Transverse colon (tissue), 4 donors: ENCODE measurements around the gene RD3L. TPM values are rescaled to one million over a fixed set of nuclear protein-coding genes. Genes with fewer than 3 reads are reported as not detected.

Experiments
- DNase-seq: peaks from one replicate; pipeline ENCODE4 v3.0.0-alpha.2; 2019
- H3K27ac ChIP-seq, 4 donors: fragments of 200-600 bp; sonication (generic); 2 replicates each; pipeline ENCODE4 v1.5.1; 2016 to 2018; ENCODE audit warnings: inconsistent platforms in 4 of 4
- H3K27me3 ChIP-seq: fragments of 200-600 bp; sonication (generic); 2 replicates; pipeline ENCODE4 v1.5.1; 2017; ENCODE audit warnings: inconsistent platforms
- H3K36me3 ChIP-seq, 4 donors: fragments of 200-600 bp; sonication (generic); 2 replicates each; pipeline ENCODE4 v1.5.1; 2017 to 2019; ENCODE audit warnings: inconsistent platforms in 4 of 4
- H3K4me1 ChIP-seq, 4 donors: fragments of 200-600 bp; sonication (generic); 2 replicates each; pipeline ENCODE4 v1.5.1; 2017 to 2020; ENCODE audit warnings: inconsistent platforms in 4 of 4
- H3K4me3 ChIP-seq, 4 donors: fragments of 200-600 bp; sonication (generic); 1 replicate in 1 of 4; 2 replicates in 3 of 4; pipeline versions ENCODE4 v1.5.1 to v1.6.1; 2017 to 2019; ENCODE audit warnings: inconsistent platforms in 4 of 4
- H3K9me3 ChIP-seq, 2 donors: fragments of 200-600 bp; sonication (generic); 2 replicates each; pipeline ENCODE4 v1.5.1; 2017 to 2019; ENCODE audit warnings: inconsistent platforms in 2 of 2
- CTCF ChIP-seq, 5 experiments: fragments of 200-600 bp in 3 of 5; fragments of 450-650 bp in 2 of 5; sonication (generic) in 3 of 5; IDR thresholded peaks; 1 replicate in 2 of 5; 2 replicates in 3 of 5; pipeline ENCODE4 v1.5.1; 2016 to 2017; ENCODE audit warnings: antibody characterized with exemption in 5 of 5, inconsistent platforms in 3 of 5, mild to moderate bottlenecking in 2 of 5, moderate library complexity in 1 of 5
- EP300 ChIP-seq: sonication (generic); formaldehyde crosslinking; IDR thresholded peaks from one replicate; pipeline ENCODE4 v1.6.1; 2017; ENCODE audit warnings: antibody characterized with exemption, low read depth
- POLR2A ChIP-seq: fragments of 450-650 bp; IDR thresholded peaks from one replicate; pipeline ENCODE4 v1.6.1; 2016; ENCODE audit warnings: antibody characterized with exemption, mild to moderate bottlenecking, moderate library complexity
- POLR2AphosphoS5 ChIP-seq, 3 donors: sonication (generic); formaldehyde crosslinking; IDR thresholded peaks; one replicate each; pipeline ENCODE4 v1.6.1; 2016; ENCODE audit warnings: antibody characterized with exemption in 3 of 3
- WGBS, 2 donors: methylation state at CpG; one replicate each; pipeline ENCODE4 v1.1.5; 2018; ENCODE audit warnings: low coverage in 1 of 2; 5-methylcytosine and 5-hydroxymethylcytosine counted together
- in situ Hi-C, 4 donors: fragments of 200-750 bp; cut with MboI; loops; one replicate each; pipeline versions ENCODE4 v1.15.0 to v1.15.1; 2017; ENCODE audit warnings: low sequenced_read_pairs in 3 of 4, low pct_ligation_motif_present in 1 of 4, low pct_unique_long_range_greater_than_20kb in 1 of 4
- intact Hi-C: fragments of 100-400 bp; cut with DNase I; formaldehyde crosslinking; loops from one replicate; pipeline ENCODE4 v1.15.1; 2023; ENCODE audit warnings: low total_unique reads
- total RNA-seq, 4 donors: library from RNA; depleted of rRNA; stranded (reverse); fragments of >200 nt; gene quantifications; one replicate each; pipeline ENCODE4 v1.1.0, GENCODE V29; 2016

The RD3L gene
- not detected for total RNA-seq

GRCh38 chr14:103941973-103942736 is at the start of gene RD3L:
Gene RD3L (minus strand): TSS chr14:103942529. CDS start chr14:103941695, 834 bp downstream.
- H3K36me3 ChIP-seq: no peaks in the 10 kb centered on the region
- 74 to 83% methylated on average over 10 to 14 of the region's 14 CpGs for WGBS, 2 donors
- no peak within 1 kb of the TSS for H3K27ac ChIP-seq
- intact Hi-C loops (no loop called here), in situ Hi-C loops (no loop called here)
- no peak for TF ChIP-seq EP300
- no peak for TF ChIP-seq POLR2A
- TF ChIP-seq CTCF (IDR thresholded peaks at IDR 0.05): no peak
- TF ChIP-seq POLR2AphosphoS5 (IDR thresholded peaks at IDR 0.05): no peak
- no peaks in the 10 kb centered on the region for H3K4me1 ChIP-seq
- H3K9me3 ChIP-seq: peaks cover 0 to 6% of the 10 kb centered on the region in 2 donors
- no peak within 1 kb of the TSS for H3K4me3 ChIP-seq
- no peak for DNase-seq
- H3K27me3 ChIP-seq: peaks cover 49% of the 10 kb centered on the region

DNA sequence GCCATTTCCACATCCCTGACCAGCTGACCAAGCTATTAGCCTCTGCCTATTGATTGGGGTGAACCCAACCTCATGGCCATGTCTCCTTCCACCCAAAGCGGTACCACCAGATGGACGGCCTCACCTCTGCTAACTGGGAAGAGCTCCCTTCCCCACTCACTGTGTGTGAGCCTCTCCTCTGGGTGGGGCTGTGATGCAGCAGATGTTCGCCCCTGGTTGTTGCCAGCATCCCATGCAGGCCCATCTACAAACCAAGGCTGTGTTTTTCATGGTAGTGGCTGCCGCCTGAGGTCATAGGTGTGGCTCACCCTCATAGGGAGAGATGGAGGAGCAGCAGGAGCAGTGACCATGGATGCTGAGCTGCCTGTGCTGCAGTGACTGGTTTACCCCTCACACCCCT is 47.6 kb upstream of the RD3L start:
- peaks cover 21% of the 10 kb centered on the region for H3K27me3 ChIP-seq
- 91% methylated on average over 4 of the region's 4 CpGs; no CpG with 5 or more reads in 1 of the 2 donors for WGBS, 2 donors
- no peak for DNase-seq
- intact Hi-C loops: loop anchor here (10.0 kb wide), 1 partner anchor 175 kb away; no protein-coding TSS in a partner anchor
- in situ Hi-C loops: loop anchor here in 3 of 4 donors (10.0 to 25.0 kb wide), 2 partner anchors 178 to 185 kb away; no protein-coding TSS in a partner anchor
- TF ChIP-seq POLR2AphosphoS5 (IDR thresholded peaks at IDR 0.05) (no peak), EP300 (no peak), CTCF (IDR thresholded peaks at IDR 0.05) (no peak), POLR2A (no peak)
- peaks cover 0 to 3% of the 10 kb centered on the region in 2 donors for H3K9me3 ChIP-seq
- H3K36me3 ChIP-seq: no peaks in the 10 kb centered on the region
- H3K4me1 ChIP-seq: no peaks in the 10 kb centered on the region
- H3K27ac ChIP-seq: no peak overlapping the region
- no peak overlapping the region for H3K4me3 ChIP-seq

- TF ChIP-seq POLR2A: no peak
- no peak for TF ChIP-seq CTCF (IDR thresholded peaks at IDR 0.05)
- no peak for TF ChIP-seq EP300
- no peak for TF ChIP-seq POLR2AphosphoS5 (IDR thresholded peaks at IDR 0.05)
- in situ Hi-C loops: loop anchor here in 3 of 4 donors (10.0 to 25.0 kb wide), 2 partner anchors 177 to 184 kb away; no protein-coding TSS in a partner anchor
These were observed 46.7 kb upstream of the RD3L start for GRCh38 chr14:103989034-103989433.

GRCh38 chr14:103984196-103984595 is 41.9 kb upstream of the RD3L start:
- no peak for TF ChIP-seq POLR2A
- no peak for TF ChIP-seq EP300
- no peak for TF ChIP-seq POLR2AphosphoS5 (IDR thresholded peaks at IDR 0.05)
- TF ChIP-seq CTCF (IDR thresholded peaks at IDR 0.05): no peak
- Histone ChIP-seq H3K36me3 (no peaks in the 10 kb centered on the region), H3K27ac (no peak overlapping the region), H3K27me3 (peaks cover 3% of the 10 kb centered on the region), H3K4me3 (no peak overlapping the region), H3K4me1 (no peaks in the 10 kb centered on the region), H3K9me3 (peaks cover 0 to 2% of the 10 kb centered on the region in 2 donors)
- intact Hi-C loops (loop anchor here (10.0 kb wide), 1 partner anchor 169 kb away; no protein-coding TSS in a partner anchor), in situ Hi-C loops (loop anchor here in 3 of 4 donors (10.0 to 25.0 kb wide), 2 partner anchors 172 to 179 kb away; no protein-coding TSS in a partner anchor)
- DNase-seq: no peak
- 84 to 100% methylated on average over 1 to 5 of the region's 5 CpGs for WGBS, 2 donors

More at GRCh38 chr14:103989034-103989433, 46.7 kb upstream of the RD3L start:
- 91 to 96% methylated on average over 1 of the region's 1 CpG for WGBS, 2 donors
- no peaks in the 10 kb centered on the region for H3K4me1 ChIP-seq
- no peak overlapping the region for H3K27ac ChIP-seq
- peaks cover 16% of the 10 kb centered on the region for H3K27me3 ChIP-seq
- no peak overlapping the region for H3K4me3 ChIP-seq
- H3K36me3 ChIP-seq: no peaks in the 10 kb centered on the region
- H3K9me3 ChIP-seq: peaks cover 0 to 3% of the 10 kb centered on the region in 2 donors
- intact Hi-C loops: loop anchor here (10.0 kb wide), 1 partner anchor 174 kb away; no protein-coding TSS in a partner anchor
- no peak for DNase-seq
